GM13976 (cell line): Measurements from ENCODE around the gene C16orf89.

Experiments
- DNase-seq: peaks from one replicate; pipeline ENCODE4 v3.0.0; 2012; ENCODE audit warnings: low spot score
- CTCF ChIP-seq: IDR thresholded peaks from 2 replicates; pipeline ENCODE4 v1.5.1; 2012; ENCODE audit warnings: borderline replicate concordance, mild to moderate bottlenecking; ENCODE audit not compliant: insufficient read depth; ENCODE audit errors: extremely low read depth, missing control alignments, control extremely low read depth
- in situ Hi-C: fragments of 300-500 bp; cut with MboI; formaldehyde crosslinking; loops from one replicate; pipeline ENCODE4 v1.12.0; 2022; ENCODE audit warnings: low sequenced_read_pairs, mixed read lengths, inconsistent platforms; ENCODE audit not compliant: unreplicated experiment

The C16orf89 gene

GRCh38 chr16:5017678-5017969 lies 48.1 kb downstream of the C16orf89 start:
- no peak for DNase-seq
- no peak for TF ChIP-seq CTCF
- in situ Hi-C loops: no loop called here

- in situ Hi-C loops: no loop called here
- TF ChIP-seq CTCF: no peak
- no peak for DNase-seq
Measured at GRCh38 chr16:5016967-5017677, 48.6 kb downstream of the C16orf89 start.

- TF ChIP-seq CTCF: no peak
- no peak for DNase-seq
- in situ Hi-C loops: no loop called here
Measured at GRCh38 chr16:5015887-5016286, 49.9 kb downstream of the C16orf89 start.

- no peak for DNase-seq
- in situ Hi-C loops: no loop called here
- TF ChIP-seq CTCF: no peak
Measured at GRCh38 chr16:5015351-5015750, 50.4 kb downstream of the C16orf89 start.

GRCh38 chr16:5012887-5013286 lies 52.9 kb downstream of the C16orf89 start:
- no peak for TF ChIP-seq CTCF
- in situ Hi-C loops: no loop called here
- DNase-seq: no peak

- no peak for TF ChIP-seq CTCF
- no peak for DNase-seq
- in situ Hi-C loops: no loop called here
Measured at GRCh38 chr16:5011637-5012036, 54.1 kb downstream of the C16orf89 start.
